Esophagus mucosa (tissue), 1 donor: ENCODE measurements around the gene BTNL2. TPM values are rescaled to one million over a fixed set of nuclear protein-coding genes. Genes with fewer than 3 reads are reported as not detected.
"Not testable (repeated sequence)": the region's sequence is repeated elsewhere in the genome, so short reads cannot be mapped to it uniquely, and the experiment has no call there.

Source experiments
- ATAC-seq: fragments of 200-7000 bp; cut with Tn5 transposase; one replicate; pipeline ENCODE4 v1.9.1; 2020
- total RNA-seq: library from RNA; stranded (reverse); gene quantifications from one replicate; pipeline ENCODE4 v1.2.4, GENCODE V29; 2023
- donor health status: DM: yes; HTN: yes; CAD: no.

Gene BTNL2
- total RNA-seq, 1 donor from 2014 or later = not detected

DNA sequence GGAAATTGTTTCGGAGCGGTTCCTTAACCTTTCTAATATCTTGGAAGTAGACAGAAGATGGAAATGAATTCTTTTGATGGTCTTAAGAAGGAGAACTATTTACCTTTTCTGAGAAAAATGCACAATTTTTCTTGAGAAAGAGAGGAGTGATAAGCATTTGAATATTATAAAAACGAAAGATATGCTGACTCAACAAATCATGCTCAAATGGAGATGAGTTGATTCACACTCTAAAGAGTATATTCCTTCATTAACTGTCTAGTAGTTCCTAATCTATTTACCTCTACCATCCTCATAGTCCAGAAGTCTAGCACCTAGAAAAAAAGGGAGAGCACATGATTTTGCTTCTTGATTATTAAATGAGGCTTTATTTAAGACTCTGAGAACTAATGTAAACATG, 39.3 kb downstream of the BTNL2 start:
- no peak for ATAC-seq

DNA sequence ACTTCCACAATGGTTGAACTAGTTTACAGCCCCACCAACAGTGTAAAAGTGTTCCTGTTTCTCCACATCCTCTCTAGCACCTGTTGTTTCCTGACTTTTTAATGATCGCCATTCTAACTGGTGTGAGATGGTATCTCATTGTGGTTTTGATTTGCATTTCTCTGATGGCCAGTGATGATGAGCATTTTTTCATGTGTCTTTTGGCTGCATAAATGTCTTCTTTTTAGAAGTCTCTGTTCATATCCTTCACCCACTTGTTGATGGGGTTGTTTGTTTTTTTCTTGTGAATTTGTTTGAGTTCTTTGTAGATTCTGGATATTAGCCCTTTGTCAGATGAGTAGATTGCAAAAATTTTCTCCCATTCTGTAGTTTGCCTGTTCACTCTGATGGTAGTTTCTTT, 47.8 kb downstream of the BTNL2 start:
- not testable (repeated sequence) for ATAC-seq

DNA sequence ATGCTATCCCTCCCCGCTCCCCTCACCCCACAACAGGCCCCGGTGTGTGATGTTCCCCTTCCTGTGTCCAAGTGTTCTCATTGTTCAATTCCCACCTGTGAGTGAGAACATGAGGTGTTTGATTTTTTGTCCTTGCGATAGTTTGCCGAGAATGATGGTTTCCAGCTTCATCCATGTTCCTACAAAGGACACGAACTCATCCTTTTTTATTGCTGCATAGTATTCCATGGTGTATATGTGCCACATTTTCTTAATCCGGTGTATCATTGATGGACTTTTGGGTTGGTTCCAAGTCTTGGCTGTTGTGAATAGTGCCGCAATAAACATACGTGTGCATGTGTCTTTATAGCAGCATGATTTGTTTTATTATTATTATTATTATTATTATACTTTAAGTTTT, 48.4 kb downstream of the BTNL2 start:
- not testable (repeated sequence) for ATAC-seq

DNA sequence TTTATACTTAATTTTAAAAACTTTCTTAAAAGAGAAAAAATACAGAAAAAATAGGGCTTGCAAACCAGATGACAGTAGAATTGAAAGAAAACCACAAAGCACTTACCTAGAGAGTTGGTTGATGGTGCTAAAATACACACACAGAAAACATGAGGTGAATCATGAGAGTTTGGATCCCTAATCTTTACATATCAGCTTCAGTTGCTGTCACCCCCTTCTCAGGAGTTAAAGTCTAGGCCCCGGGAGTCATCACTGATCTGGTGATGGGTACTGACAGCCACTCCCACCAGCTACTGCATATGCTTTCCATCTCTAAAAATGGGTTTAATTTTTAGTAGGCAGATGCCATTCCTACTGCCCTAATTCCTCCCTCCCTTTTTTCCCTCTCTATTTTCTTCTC, 52.0 kb downstream of the BTNL2 start:
- no peak for ATAC-seq

DNA sequence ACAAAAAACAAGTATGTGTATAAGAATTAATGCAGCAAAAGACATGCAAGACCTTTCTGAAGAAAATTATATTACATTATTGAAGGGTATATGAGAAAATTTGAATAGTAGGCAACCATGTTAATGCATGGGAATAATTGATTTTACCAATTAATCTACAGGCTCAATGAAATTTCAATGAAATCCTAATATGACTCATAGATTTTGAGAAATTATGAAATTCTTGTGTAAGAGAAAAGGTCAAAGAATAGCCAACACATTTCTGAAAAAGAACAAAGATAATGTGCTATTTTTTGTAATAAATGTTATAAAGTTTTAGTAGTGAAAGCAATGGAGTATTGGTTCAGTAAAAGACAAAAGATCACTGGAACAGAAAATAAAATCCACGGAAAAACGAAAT, 53.6 kb downstream of the BTNL2 start:
- no peak for ATAC-seq

Other genes with a start within 250 kb of the BTNL2 start
- 10.2 TPM for gene EGFL8, start 242.6 kb downstream of the BTNL2 start, total RNA-seq
- 18.2 TPM for gene AGPAT1, start 231.1 kb downstream of the BTNL2 start, total RNA-seq
- gene RNF5, start 228.8 kb downstream of the BTNL2 start, total RNA-seq = 30.4 TPM
- 2.7 TPM for gene AGER, start 222.9 kb downstream of the BTNL2 start, total RNA-seq
- gene PBX2, start 217.0 kb downstream of the BTNL2 start, total RNA-seq = 34.7 TPM
- 2.2 TPM for gene GPSM3, start 214.5 kb downstream of the BTNL2 start, total RNA-seq
- gene NOTCH4, start 183.1 kb downstream of the BTNL2 start, total RNA-seq = 2.7 TPM
- not detected for gene TSBP1, start 35.3 kb downstream of the BTNL2 start, total RNA-seq
- 38.7 TPM for gene HLA-DRA, start 32.7 kb upstream of the BTNL2 start, total RNA-seq
- gene HLA-DRB5, start 123.1 kb upstream of the BTNL2 start, total RNA-seq = not detected
- gene HLA-DRB1, start 182.7 kb upstream of the BTNL2 start, total RNA-seq = 17.3 TPM
- 3.9 TPM for gene HLA-DQA1, start 230.2 kb upstream of the BTNL2 start, total RNA-seq